IMR-90 (cell line): ENCODE data around the gene LTBP1. TPM values are rescaled to one million over a fixed set of nuclear protein-coding genes. Genes with fewer than 3 reads are reported as not detected.

ENCODE experiments used
- ATAC-seq: fragments of 200-7000 bp; cut with Tn5 transposase; 2 replicates; pipeline ENCODE4 v1.9.1; 2020; ENCODE audit warnings: low read depth, mild to moderate bottlenecking, moderate library complexity
- BruUV-seq: library from RNA; stranded (reverse); fragments of 400-500 nt; replicated peaks from 2 replicates; lab custom pipeline; 2021; lab: Mats Ljungman, UMichigan
- CTCF ChIA-PET: fragments of 300-600 bp; formaldehyde crosslinking; extraction: SDS; loops from one replicate; lab custom pipeline; 2021; ENCODE audit warnings: antibody characterized with exemption; lab: Yijun Ruan, JAX
- POLR2A ChIA-PET: fragments of 300-600 bp; sonication (Branson Sonifier 250); formaldehyde crosslinking; loops from one replicate; lab custom pipeline; 2022; ENCODE audit warnings: antibody characterized with exemption; ENCODE audit not compliant: unreplicated experiment; lab: Charles Lee
- DNase-seq: peaks from one replicate; pipeline ENCODE4 v3.0.0; 2013
- H2AFZ ChIP-seq: replicated peaks from 2 replicates; pipeline ENCODE3; 2013; ENCODE audit warnings: low read length, mild to moderate bottlenecking; ENCODE audit not compliant: poor library complexity
- H2AK5ac ChIP-seq: 2 replicates; pipeline ENCODE4 v1.6.1; 2013; ENCODE audit warnings: low read depth, low read length, inconsistent platforms
- H2AK9ac ChIP-seq: replicated peaks from 2 replicates; pipeline ENCODE3; 2013; ENCODE audit warnings: mild to moderate bottlenecking, low read depth, low read length, moderate library complexity; ENCODE audit not compliant: poor library complexity
- H2BK120ac ChIP-seq: 2 replicates; pipeline ENCODE4 v1.6.1; 2013; ENCODE audit warnings: low read depth, low read length, inconsistent platforms
- H2BK15ac ChIP-seq: 3 replicates; pipeline ENCODE4 v1.6.1; 2013; ENCODE audit warnings: low read depth, low read length, inconsistent platforms
- H2BK20ac ChIP-seq: 2 replicates; pipeline ENCODE4 v1.6.1; 2013; ENCODE audit warnings: low read depth, mild to moderate bottlenecking, inconsistent platforms, low read length, moderate library complexity
- H2BK5ac ChIP-seq: 2 replicates; pipeline ENCODE4 v1.6.1; 2013; ENCODE audit warnings: mild to moderate bottlenecking, low read depth, low read length, inconsistent platforms; ENCODE audit not compliant: poor library complexity, severe bottlenecking
- H3K14ac ChIP-seq: replicated peaks from 2 replicates; pipeline ENCODE4 v1.6.1; 2013; ENCODE audit warnings: low read depth, low read length, inconsistent platforms
- H3K18ac ChIP-seq: 2 replicates; pipeline ENCODE4 v1.6.1; 2013; ENCODE audit warnings: low read depth, low read length, control low read depth
- H3K23ac ChIP-seq: 2 replicates; pipeline ENCODE4 v1.6.1; 2013; ENCODE audit warnings: low read depth, low read length, inconsistent platforms
- H3K27ac ChIP-seq: 2 replicates; pipeline ENCODE4 v1.5.1; 2013; ENCODE audit warnings: mild to moderate bottlenecking, control low read depth, low read length; ENCODE audit not compliant: insufficient read depth
- H3K27me3 ChIP-seq: 2 replicates; pipeline ENCODE4 v1.6.1; 2013; ENCODE audit warnings: low read length; ENCODE audit not compliant: control insufficient read depth, insufficient read depth
- H3K36me3 ChIP-seq: 2 replicates; pipeline ENCODE4 v1.6.1; 2013; ENCODE audit warnings: low read length, mixed read lengths; ENCODE audit not compliant: control insufficient read depth, insufficient read depth
- H3K4ac ChIP-seq: 2 replicates; pipeline ENCODE4 v1.6.1; 2013; ENCODE audit warnings: low read depth, low read length, inconsistent platforms
- H3K4me1 ChIP-seq: 2 replicates; pipeline ENCODE4 v1.6.1; 2013; ENCODE audit warnings: low read length, mixed read lengths; ENCODE audit not compliant: control insufficient read depth, insufficient read depth
- H3K4me2 ChIP-seq: 2 replicates; pipeline ENCODE4 v1.6.1; 2013; ENCODE audit warnings: low read depth, mild to moderate bottlenecking, control low read depth, low read length, moderate library complexity
- H3K4me3 ChIP-seq: 2 replicates; pipeline ENCODE4 v1.5.1; 2013; ENCODE audit warnings: low read depth, mild to moderate bottlenecking, control low read depth, low read length, moderate library complexity; ENCODE audit not compliant: insufficient read depth
- H3K56ac ChIP-seq: 2 replicates; pipeline ENCODE4 v1.6.1; 2013; ENCODE audit warnings: low read length, inconsistent platforms; ENCODE audit not compliant: insufficient read depth; ENCODE audit errors: extremely low read depth
- H3K79me1 ChIP-seq, 2 experiments: 2 replicates each; pipeline ENCODE4 v1.6.1; 2013; ENCODE audit warnings: low read length in 2 of 2, inconsistent platforms in 1 of 2, low read depth in 1 of 2
- H3K9ac ChIP-seq: 2 replicates; pipeline ENCODE4 v1.6.1; 2013; ENCODE audit warnings: low read depth, low read length, control low read depth
- H3K9me1 ChIP-seq: 2 replicates; pipeline ENCODE4 v1.6.1; 2013; ENCODE audit warnings: low read length, inconsistent platforms; ENCODE audit not compliant: insufficient read depth
- H3K9me3 ChIP-seq: 2 replicates; pipeline ENCODE4 v1.6.1; 2013; ENCODE audit warnings: low read length; ENCODE audit not compliant: control insufficient read depth, insufficient read depth
- H4K20me1 ChIP-seq: 2 replicates; pipeline ENCODE4 v1.6.1; 2013; ENCODE audit warnings: low read length, inconsistent platforms; ENCODE audit not compliant: insufficient read depth
- H4K5ac ChIP-seq: 2 replicates; pipeline ENCODE4 v1.6.1; 2013; ENCODE audit warnings: mild to moderate bottlenecking, low read depth, low read length, control low read depth
- H4K8ac ChIP-seq, 2 experiments: 2 replicates each; pipeline ENCODE4 v1.6.1; 2013; ENCODE audit warnings: low read depth in 2 of 2, low read length in 2 of 2, control low read depth in 1 of 2, inconsistent platforms in 1 of 2
- H4K91ac ChIP-seq: 2 replicates; pipeline ENCODE4 v1.6.1; 2013; ENCODE audit warnings: low read depth, low read length, inconsistent platforms; ENCODE audit not compliant: insufficient read depth
- BHLHE40 ChIP-seq: fragments of 150-350 bp; IDR thresholded peaks from 2 replicates; pipeline ENCODE4 v1.6.1; 2016; ENCODE audit warnings: mild to moderate bottlenecking, low read depth, low read length
- CEBPB ChIP-seq: IDR thresholded peaks from 2 replicates; pipeline ENCODE4 v1.6.1; 2012; ENCODE audit warnings: low read depth, low read length, improper control_type of control experiment
- CHD1 ChIP-seq: IDR thresholded peaks from 2 replicates; pipeline ENCODE4 v1.6.1; 2012; ENCODE audit warnings: low read depth, low read length, improper control_type of control experiment
- FOS ChIP-seq: fragments of 150-350 bp; IDR thresholded peaks from 2 replicates; pipeline ENCODE4 v1.6.1; 2016; ENCODE audit warnings: low read depth, low read length
- MAFK ChIP-seq: IDR thresholded peaks from 2 replicates; pipeline ENCODE4 v1.6.1; 2012; ENCODE audit warnings: low read depth, low read length, improper control_type of control experiment
- MAZ ChIP-seq: IDR thresholded peaks from 2 replicates; pipeline ENCODE4 v1.6.1; 2012; ENCODE audit warnings: low read depth, mild to moderate bottlenecking, low read length, improper control_type of control experiment, moderate library complexity, borderline replicate concordance
- MXI1 ChIP-seq: IDR thresholded peaks from 2 replicates; pipeline ENCODE4 v1.6.1; 2012; ENCODE audit warnings: low read depth, mild to moderate bottlenecking, low read length, moderate library complexity, borderline replicate concordance
- NFE2L2 ChIP-seq: fragments of 150-350 bp; IDR thresholded peaks from 2 replicates; pipeline ENCODE4 v1.6.1; 2016; ENCODE audit warnings: low read depth, mild to moderate bottlenecking, low read length
- POLR2A ChIP-seq: IDR thresholded peaks from 2 replicates; pipeline ENCODE4 v1.6.1; 2012; ENCODE audit warnings: mild to moderate bottlenecking, low read depth, low read length
- RAD21 ChIP-seq: IDR thresholded peaks from 2 replicates; pipeline ENCODE4 v1.6.1; 2012; ENCODE audit warnings: low read length, improper control_type of control experiment
- RCOR1 ChIP-seq: IDR thresholded peaks from 2 replicates; pipeline ENCODE4 v1.6.1; 2012; ENCODE audit warnings: mild to moderate bottlenecking, low read length, improper control_type of control experiment; ENCODE audit not compliant: insufficient replicate concordance
- RFX5 ChIP-seq: IDR thresholded peaks from 2 replicates; pipeline ENCODE4 v1.8.0; 2012; ENCODE audit warnings: low read depth, mild to moderate bottlenecking, low read length, moderate library complexity
- SMC3 ChIP-seq: fragments of 150-350 bp; IDR thresholded peaks from 2 replicates; pipeline ENCODE4 v1.6.1; 2016; ENCODE audit warnings: low read depth, mild to moderate bottlenecking, antibody characterized with exemption, low read length, moderate library complexity
- WGBS, 2 experiments: methylation state at CpG; one replicate each; pipeline versions ENCODE4 v1.1.5 to v1.1.7; 2013; ENCODE audit warnings: missing lambda C conversion rate in 2 of 2; ENCODE audit not compliant: insufficient read length in 1 of 2; ENCODE audit errors: extremely low coverage in 2 of 2; 5-methylcytosine and 5-hydroxymethylcytosine counted together
- dilution Hi-C: fragments of 300-500 bp; cut with HindIII; formaldehyde crosslinking; loops from one replicate; pipeline ENCODE4 v1.14.3; 2018; ENCODE audit warnings: low sequenced_read_pairs; ENCODE audit not compliant: unreplicated experiment
- in situ Hi-C: fragments of 300-500 bp; cut with MboI; formaldehyde crosslinking; loops from 3 replicates; pipeline ENCODE4 v1.14.3; 2019; ENCODE audit warnings: low sequenced_read_pairs, inconsistent platforms, mixed read lengths
- intact Hi-C: fragments of 100-400 bp; cut with micrococcal nuclease; formaldehyde crosslinking; loops from 2 replicates; pipeline ENCODE4 v1.10.0; 2022
- polyA plus RNA-seq, 3 experiments: library from polyadenylated mRNA; depleted of rRNA; stranded (reverse); fragments of >200 nt; gene quantifications; 2 replicates each; pipeline ENCODE4 v1.2.3, GENCODE V29; 2012; ENCODE audit warnings: low replicate concordance in 1 of 3
- total RNA-seq: library from RNA; depleted of rRNA; stranded (reverse); fragments of >200 nt; gene quantifications from 2 replicates; pipeline ENCODE4 v1.2.3, GENCODE V29; 2012
- TF ChIP-seq, protein P1 (sequence below): fragments of 150-350 bp; IDR thresholded peaks from 2 replicates; pipeline ENCODE4 v1.6.1; 2016; ENCODE audit warnings: low read depth, mild to moderate bottlenecking, low read length, moderate library complexity, borderline replicate concordance
- TF ChIP-seq, protein P2 (sequence below): fragments of 150-350 bp; IDR thresholded peaks from 2 replicates; pipeline ENCODE4 v1.6.1; 2017; ENCODE audit warnings: mild to moderate bottlenecking, antibody characterized with exemption, low read length, low read depth
- TF ChIP-seq, protein P3 (sequence below): conservative IDR thresholded peaks from 2 replicates; pipeline ENCODE4 v1.5.1; 2012; ENCODE audit warnings: mild to moderate bottlenecking, low read depth, low read length, improper control_type of control experiment

Gene LTBP1
- total and polyA plus RNA-seq, 2 of the 4 experiments (the other 2 are of a cell fraction): 235 to 326 TPM

DNA sequence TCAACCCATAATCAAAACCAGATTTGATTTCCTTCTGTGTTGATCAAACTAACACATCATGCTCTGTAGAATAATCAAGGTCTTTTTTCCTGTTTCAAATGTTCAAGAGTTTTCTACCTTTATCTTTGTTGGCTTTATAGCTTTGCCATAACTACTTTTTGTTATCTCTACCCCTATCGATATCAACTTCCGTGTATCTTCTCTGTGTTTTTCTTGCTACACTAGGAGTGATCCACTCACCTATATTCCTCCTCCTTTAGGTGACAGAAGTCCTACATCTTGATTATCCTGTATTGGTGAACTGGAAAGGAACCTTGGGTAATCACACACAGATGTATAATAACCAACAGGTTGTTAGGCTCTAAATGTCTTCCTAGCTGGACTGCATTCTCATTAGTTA is 85.5 kb downstream of the LTBP1 start:
- H3K4me2 ChIP-seq: no peak overlapping the region
- intact Hi-C loops (loop anchor here (2.0 to 10.0 kb wide), 3 partner anchors 240 to 553 kb away; no protein-coding TSS in a partner anchor), in situ Hi-C loops (loop anchor here (5.0 to 25.0 kb wide), 2 partner anchors 230 to 260 kb away; no protein-coding TSS in a partner anchor), dilution Hi-C loops (no loop called here)
- peaks cover 18 to 23% of the 10 kb centered on the region in 2 experiments for H3K79me1 ChIP-seq
- H2BK15ac ChIP-seq: no peak overlapping the region
- TF ChIP-seq, protein P1, sequence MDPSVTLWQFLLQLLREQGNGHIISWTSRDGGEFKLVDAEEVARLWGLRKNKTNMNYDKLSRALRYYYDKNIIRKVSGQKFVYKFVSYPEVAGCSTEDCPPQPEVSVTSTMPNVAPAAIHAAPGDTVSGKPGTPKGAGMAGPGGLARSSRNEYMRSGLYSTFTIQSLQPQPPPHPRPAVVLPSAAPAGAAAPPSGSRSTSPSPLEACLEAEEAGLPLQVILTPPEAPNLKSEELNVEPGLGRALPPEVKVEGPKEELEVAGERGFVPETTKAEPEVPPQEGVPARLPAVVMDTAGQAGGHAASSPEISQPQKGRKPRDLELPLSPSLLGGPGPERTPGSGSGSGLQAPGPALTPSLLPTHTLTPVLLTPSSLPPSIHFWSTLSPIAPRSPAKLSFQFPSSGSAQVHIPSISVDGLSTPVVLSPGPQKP: no peak
- TF ChIP-seq RAD21: no peak
- no peak for TF ChIP-seq SMC3
- TF ChIP-seq CHD1: no peak
- no peak for TF ChIP-seq FOS
- TF ChIP-seq POLR2A: no peak
- TF ChIP-seq, protein P2, sequence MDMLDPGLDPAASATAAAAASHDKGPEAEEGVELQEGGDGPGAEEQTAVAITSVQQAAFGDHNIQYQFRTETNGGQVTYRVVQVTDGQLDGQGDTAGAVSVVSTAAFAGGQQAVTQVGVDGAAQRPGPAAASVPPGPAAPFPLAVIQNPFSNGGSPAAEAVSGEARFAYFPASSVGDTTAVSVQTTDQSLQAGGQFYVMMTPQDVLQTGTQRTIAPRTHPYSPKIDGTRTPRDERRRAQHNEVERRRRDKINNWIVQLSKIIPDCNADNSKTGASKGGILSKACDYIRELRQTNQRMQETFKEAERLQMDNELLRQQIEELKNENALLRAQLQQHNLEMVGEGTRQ: no peak
- no peak for TF ChIP-seq BHLHE40
- TF ChIP-seq CEBPB: no peak
- TF ChIP-seq RFX5: no peak
- no peak for TF ChIP-seq NFE2L2
- TF ChIP-seq RCOR1: no peak
- TF ChIP-seq MXI1: no peak
- TF ChIP-seq MAFK: no peak
- TF ChIP-seq, protein P3, sequence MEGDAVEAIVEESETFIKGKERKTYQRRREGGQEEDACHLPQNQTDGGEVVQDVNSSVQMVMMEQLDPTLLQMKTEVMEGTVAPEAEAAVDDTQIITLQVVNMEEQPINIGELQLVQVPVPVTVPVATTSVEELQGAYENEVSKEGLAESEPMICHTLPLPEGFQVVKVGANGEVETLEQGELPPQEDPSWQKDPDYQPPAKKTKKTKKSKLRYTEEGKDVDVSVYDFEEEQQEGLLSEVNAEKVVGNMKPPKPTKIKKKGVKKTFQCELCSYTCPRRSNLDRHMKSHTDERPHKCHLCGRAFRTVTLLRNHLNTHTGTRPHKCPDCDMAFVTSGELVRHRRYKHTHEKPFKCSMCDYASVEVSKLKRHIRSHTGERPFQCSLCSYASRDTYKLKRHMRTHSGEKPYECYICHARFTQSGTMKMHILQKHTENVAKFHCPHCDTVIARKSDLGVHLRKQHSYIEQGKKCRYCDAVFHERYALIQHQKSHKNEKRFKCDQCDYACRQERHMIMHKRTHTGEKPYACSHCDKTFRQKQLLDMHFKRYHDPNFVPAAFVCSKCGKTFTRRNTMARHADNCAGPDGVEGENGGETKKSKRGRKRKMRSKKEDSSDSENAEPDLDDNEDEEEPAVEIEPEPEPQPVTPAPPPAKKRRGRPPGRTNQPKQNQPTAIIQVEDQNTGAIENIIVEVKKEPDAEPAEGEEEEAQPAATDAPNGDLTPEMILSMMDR: no peak
- TF ChIP-seq MAZ: no peak
- H3K4ac ChIP-seq: no peak overlapping the region
- no peak overlapping the region for H2AK9ac ChIP-seq
- DNase-seq: no peak
- H3K27me3 ChIP-seq: no peaks in the 10 kb centered on the region
- H2AK5ac ChIP-seq: no peak overlapping the region
- no peak overlapping the region for H3K9ac ChIP-seq
- H3K23ac ChIP-seq: peak overlapping the region; percentile 36; the same call in 1 of the 2 replicates
- no CpG with 5 or more reads among the region's 2 CpGs for WGBS, 2 experiments
- no TSS peak for BruUV-seq
- no peak overlapping the region for H3K27ac ChIP-seq
- H2BK120ac ChIP-seq: no peak overlapping the region
- H4K5ac ChIP-seq: no peak overlapping the region
- no peaks in the 10 kb centered on the region for H3K36me3 ChIP-seq
- H3K4me1 ChIP-seq: peaks cover 4% of the 10 kb centered on the region
- H4K91ac ChIP-seq: no peak overlapping the region
- H3K4me3 ChIP-seq: no peak overlapping the region
- no peak for ATAC-seq
- H3K56ac ChIP-seq: no peak overlapping the region
- no peak overlapping the region for H2BK5ac ChIP-seq
- H3K9me3 ChIP-seq: no peaks in the 10 kb centered on the region
- no peak overlapping the region; a peak in 1 of 4 replicates for H4K8ac ChIP-seq
- POLR2A ChIA-PET: no interaction called here
- no peaks in the 10 kb centered on the region for H4K20me1 ChIP-seq
- no peaks in the 10 kb centered on the region for H3K9me1 ChIP-seq
- CTCF ChIA-PET: interaction anchor here (1.0 to 1.4 kb wide), 4 partner anchors 11 to 409 kb away, joined by 3 to 5 read pairs (median 3); no protein-coding TSS in a partner anchor
- H3K18ac ChIP-seq: no peak overlapping the region
- no peak overlapping the region for H2BK20ac ChIP-seq
- H3K14ac ChIP-seq: no peak overlapping the region
- no peak overlapping the region for H2AFZ ChIP-seq
